Heart left ventricle (tissue), 13 donors: ENCODE data around the gene GNPTG.

Experiments
- POLR2A ChIP-seq, 2 donors: fragments of 450-650 bp; IDR thresholded peaks; one replicate each; pipeline ENCODE4 v1.6.1; 2017; ENCODE audit warnings: antibody characterized with exemption in 2 of 2, mild to moderate bottlenecking in 2 of 2, moderate library complexity in 2 of 2
- TF ChIP-seq, protein P1 (sequence below), 12 donors: fragments of 200-600 bp; sonication (generic) in 4 of 12; IDR thresholded peaks; one replicate each; pipeline versions ENCODE4 v1.5.0 to v1.8.0; 2018 to 2022; ENCODE audit warnings: antibody characterized with exemption in 12 of 12, mild to moderate bottlenecking in 5 of 12
- donor health status: ischemic (EF 13 %, LVEDD 7.1; RV severe dilation, severe dysfunction).
- donor health status: DM: no; HTN: yes; CAD: no.
- donor health status: DM: no; HTN: no; CAD: no.
- donor health status: ischemic (EF 25% LVEDD 6.9; RV normal size, moderate dysfunction).
- donor health status: ischemic (EF 25% LVEDD 5.7; RV mildly dilated, moderate dysfunction).
- donor health status: ischemic (EF 35%, LVEDD 5.7; RV mildly dilated, moderate dysfunction).
- donor health status: nonischemic (EF 11% LVEDD 7.7; RV severe dilation, severe dysfunction).
- donor health status: DM: yes; HTN: yes; CAD: no.
- donor health status: PGD.
- donor health status: ischemic (EF 29% LVEDD 5.4; RV normal size, mild dysfunction).
- donor health status: nonischemic (EF 23%, LVEDD 6.1; RV moderate dilation, normal function).

DNA sequence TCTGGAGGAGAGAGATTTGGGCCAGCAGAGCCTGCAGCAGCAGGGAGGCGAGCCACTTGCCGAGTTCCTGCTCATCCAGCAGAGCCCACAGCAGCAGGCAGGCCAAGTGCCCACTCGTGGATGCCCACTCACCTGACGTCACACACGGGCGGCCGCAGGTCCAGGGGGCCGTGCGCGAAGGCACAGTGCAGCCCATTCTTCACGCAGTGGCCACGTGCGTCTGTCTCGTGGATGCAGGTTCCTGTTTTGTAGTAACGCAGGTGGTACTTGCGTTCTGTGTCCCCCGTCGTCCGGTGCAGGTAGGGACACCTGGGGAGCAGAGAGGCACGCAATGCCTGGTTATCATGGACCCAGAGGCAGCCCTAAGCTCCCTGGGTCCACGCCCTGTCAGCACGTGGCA lies 51.3 kb downstream of the GNPTG start:
- TF ChIP-seq, protein P1, sequence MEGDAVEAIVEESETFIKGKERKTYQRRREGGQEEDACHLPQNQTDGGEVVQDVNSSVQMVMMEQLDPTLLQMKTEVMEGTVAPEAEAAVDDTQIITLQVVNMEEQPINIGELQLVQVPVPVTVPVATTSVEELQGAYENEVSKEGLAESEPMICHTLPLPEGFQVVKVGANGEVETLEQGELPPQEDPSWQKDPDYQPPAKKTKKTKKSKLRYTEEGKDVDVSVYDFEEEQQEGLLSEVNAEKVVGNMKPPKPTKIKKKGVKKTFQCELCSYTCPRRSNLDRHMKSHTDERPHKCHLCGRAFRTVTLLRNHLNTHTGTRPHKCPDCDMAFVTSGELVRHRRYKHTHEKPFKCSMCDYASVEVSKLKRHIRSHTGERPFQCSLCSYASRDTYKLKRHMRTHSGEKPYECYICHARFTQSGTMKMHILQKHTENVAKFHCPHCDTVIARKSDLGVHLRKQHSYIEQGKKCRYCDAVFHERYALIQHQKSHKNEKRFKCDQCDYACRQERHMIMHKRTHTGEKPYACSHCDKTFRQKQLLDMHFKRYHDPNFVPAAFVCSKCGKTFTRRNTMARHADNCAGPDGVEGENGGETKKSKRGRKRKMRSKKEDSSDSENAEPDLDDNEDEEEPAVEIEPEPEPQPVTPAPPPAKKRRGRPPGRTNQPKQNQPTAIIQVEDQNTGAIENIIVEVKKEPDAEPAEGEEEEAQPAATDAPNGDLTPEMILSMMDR (IDR thresholded peaks at IDR 0.05) = no peak
- no peak for TF ChIP-seq POLR2A (IDR thresholded peaks at IDR 0.05)
